SK-N-MC (cell line): ENCODE measurements around the gene GPR84.

ENCODE experiments used
- EZH2 ChIP-seq: fragments of 200-600 bp; sonication (generic); IDR thresholded peaks from one replicate; pipeline ENCODE4 v1.6.1; 2017; ENCODE audit warnings: antibody characterized with exemption
- POLR2AphosphoS5 ChIP-seq: IDR thresholded peaks from 2 replicates; pipeline ENCODE4 v1.6.1; 2012; ENCODE audit warnings: mild to moderate bottlenecking, low read depth, low read length, borderline replicate concordance

DNA sequence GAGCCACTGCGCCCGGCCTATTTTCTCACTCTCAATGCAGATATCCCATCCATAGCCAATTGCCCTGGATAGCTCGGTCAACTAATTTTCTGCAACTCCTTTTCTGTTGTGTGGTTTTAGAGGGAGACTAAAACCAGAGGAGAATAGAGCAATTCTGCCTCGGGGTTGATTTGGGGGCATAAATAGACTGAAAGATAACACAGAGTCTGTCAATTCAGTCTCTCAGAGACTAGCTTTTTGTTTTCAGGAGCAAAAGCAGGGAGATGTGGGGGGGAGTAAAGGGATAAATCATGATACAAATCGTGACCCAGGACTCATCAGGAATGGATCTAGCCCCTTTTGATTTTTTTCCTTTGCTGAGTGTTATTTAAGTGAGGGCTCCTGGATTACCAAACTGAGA lies 32.8 kb downstream of the GPR84 start:
- TF ChIP-seq POLR2AphosphoS5: no peak
- TF ChIP-seq EZH2: no peak
